A549 (cell line): ENCODE data around the gene QKI.
"Not testable (repeated sequence)": the region's sequence is repeated elsewhere in the genome, so short reads cannot be mapped to it uniquely, and the experiment has no call there.

Experiments used
- BHLHE40 ChIP-seq: IDR thresholded peaks from 2 replicates; pipeline ENCODE4 v1.6.1; 2012; ENCODE audit warnings: low read depth, low read length, inconsistent platforms
- CTCF ChIP-seq: fragments of >200 bp; sonication (Bioruptor Twin); formaldehyde crosslinking; IDR thresholded peaks from 3 replicates; pipeline ENCODE4 v1.5.1; 2016
- ELK1 ChIP-seq: fragments of 150-350 bp; IDR thresholded peaks from 2 replicates; pipeline ENCODE4 v1.6.1; 2014; ENCODE audit warnings: low read depth, mild to moderate bottlenecking, low read length
- KDM5A ChIP-seq: fragments of 200-600 bp; sonication (generic); IDR thresholded peaks from 2 replicates; pipeline ENCODE4 v1.6.1; 2016; ENCODE audit warnings: antibody characterized with exemption, mild to moderate bottlenecking
- MAFK ChIP-seq: fragments of 450-650 bp; IDR thresholded peaks from 2 replicates; pipeline ENCODE4 v1.6.1; 2014; ENCODE audit not compliant: partially characterized antibody
- POLR2A ChIP-seq: IDR thresholded peaks from 2 replicates; pipeline ENCODE4 v1.6.1; 2012; ENCODE audit warnings: mild to moderate bottlenecking, low read length
- POLR2AphosphoS2 ChIP-seq: conservative IDR thresholded peaks from 2 replicates; pipeline ENCODE4 v1.6.1; 2012; ENCODE audit warnings: low read length, improper control_type of control experiment, inconsistent platforms
- TF ChIP-seq, protein P1 (sequence below): fragments of 450-650 bp; IDR thresholded peaks from 2 replicates; pipeline ENCODE4 v1.6.1; 2014; ENCODE audit warnings: antibody characterized with exemption

DNA sequence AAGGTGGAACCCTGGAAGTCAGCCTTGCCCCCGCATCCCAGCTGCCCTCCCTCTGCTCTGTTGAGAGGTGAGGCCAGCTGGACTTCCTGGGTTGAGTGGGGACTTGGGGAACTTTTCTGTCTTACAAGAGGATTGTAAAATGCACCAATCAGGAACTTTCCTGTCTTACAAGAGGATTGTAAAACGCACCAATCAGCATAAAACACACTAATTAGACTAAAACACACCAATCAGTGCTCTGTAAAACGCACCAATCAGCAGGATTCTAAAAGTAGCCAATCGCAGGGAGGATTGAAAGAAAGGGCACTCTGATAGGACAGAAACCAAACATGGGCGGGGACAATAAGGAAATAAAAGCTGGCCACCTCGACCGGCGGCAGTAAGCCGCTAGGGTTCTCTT lies 175.6 kb downstream of the QKI start:
- not testable (repeated sequence) for TF ChIP-seq POLR2AphosphoS2, BHLHE40, KDM5A, CTCF, POLR2A, ELK1
- TF ChIP-seq, protein P1, sequence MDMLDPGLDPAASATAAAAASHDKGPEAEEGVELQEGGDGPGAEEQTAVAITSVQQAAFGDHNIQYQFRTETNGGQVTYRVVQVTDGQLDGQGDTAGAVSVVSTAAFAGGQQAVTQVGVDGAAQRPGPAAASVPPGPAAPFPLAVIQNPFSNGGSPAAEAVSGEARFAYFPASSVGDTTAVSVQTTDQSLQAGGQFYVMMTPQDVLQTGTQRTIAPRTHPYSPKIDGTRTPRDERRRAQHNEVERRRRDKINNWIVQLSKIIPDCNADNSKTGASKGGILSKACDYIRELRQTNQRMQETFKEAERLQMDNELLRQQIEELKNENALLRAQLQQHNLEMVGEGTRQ, result not testable (repeated sequence)
- TF ChIP-seq MAFK, result peak; percentile 65
